Measurements from ENCODE around the gene DCDC1.
"Not testable (repeated sequence)": the region's sequence is repeated elsewhere in the genome, so short reads cannot be mapped to it uniquely, and the experiment has no call there.

The DCDC1 gene

DNA sequence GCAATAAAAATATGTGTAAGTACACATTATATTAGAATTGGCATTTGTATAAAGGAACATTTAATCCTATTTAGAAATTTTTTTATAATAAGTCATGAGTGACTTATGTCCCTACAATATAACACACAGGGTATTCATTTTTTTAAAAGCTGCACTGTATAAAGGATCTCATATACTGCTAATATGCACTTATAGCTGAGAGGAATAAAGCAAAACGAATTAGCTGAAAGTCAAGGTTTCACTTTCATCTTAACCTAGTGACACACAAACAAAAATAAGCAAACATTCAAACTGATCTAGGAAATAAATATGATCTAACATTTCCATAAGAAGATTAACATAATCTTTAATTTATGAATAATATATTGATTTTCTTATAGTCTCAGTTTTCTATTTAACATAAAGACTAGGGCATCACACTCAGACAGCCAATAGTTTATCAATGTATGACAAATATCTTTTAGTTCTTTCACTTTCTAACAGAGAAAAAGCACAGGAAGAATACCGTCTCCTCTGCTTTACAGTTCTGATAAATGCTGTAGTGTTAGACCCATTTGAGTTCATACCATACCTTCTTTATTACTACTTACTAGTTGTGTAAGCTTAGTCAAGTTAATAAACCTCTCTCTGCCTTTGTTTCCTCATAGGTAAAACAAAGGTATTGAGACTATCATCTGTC lies 42.9 kb downstream of the DCDC1 start:
- DNase-seq: no peak

GRCh38 chr11:31325160-31325559 lies 44.4 kb downstream of the DCDC1 start:
- DNase-seq: peak; percentile 61

GRCh38 chr11:31323145-31323544 lies 46.4 kb downstream of the DCDC1 start:
- no peak for DNase-seq

GRCh38 chr11:31321494-31321893 lies 48.0 kb downstream of the DCDC1 start:
- not testable (repeated sequence) for DNase-seq

DNA sequence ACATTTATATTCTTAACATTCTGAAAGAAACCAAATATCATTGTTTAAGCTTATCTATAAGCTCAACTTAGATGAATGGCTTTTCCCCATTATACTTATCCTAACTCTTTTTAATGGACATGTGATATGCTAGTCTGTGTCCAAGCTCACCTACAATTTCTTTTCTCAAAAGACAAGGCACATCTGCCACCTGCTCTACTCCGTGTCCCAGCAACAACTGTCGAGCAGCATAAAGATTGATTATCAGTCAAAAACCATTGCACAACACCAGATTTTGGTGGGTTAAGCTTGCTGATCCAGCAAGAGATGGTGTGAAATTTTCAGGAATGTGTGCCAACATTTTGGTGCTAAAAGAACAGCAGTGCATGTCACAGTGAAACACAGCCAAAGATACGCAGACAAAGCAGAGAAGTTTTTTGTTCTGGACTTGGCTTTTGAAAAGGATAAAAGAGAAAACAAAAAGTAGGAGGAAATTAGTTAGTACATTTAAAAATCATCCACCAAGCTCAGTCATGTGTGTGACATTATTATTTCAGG lies 65.8 kb downstream of the DCDC1 start:
- DNase-seq: no peak

DNA sequence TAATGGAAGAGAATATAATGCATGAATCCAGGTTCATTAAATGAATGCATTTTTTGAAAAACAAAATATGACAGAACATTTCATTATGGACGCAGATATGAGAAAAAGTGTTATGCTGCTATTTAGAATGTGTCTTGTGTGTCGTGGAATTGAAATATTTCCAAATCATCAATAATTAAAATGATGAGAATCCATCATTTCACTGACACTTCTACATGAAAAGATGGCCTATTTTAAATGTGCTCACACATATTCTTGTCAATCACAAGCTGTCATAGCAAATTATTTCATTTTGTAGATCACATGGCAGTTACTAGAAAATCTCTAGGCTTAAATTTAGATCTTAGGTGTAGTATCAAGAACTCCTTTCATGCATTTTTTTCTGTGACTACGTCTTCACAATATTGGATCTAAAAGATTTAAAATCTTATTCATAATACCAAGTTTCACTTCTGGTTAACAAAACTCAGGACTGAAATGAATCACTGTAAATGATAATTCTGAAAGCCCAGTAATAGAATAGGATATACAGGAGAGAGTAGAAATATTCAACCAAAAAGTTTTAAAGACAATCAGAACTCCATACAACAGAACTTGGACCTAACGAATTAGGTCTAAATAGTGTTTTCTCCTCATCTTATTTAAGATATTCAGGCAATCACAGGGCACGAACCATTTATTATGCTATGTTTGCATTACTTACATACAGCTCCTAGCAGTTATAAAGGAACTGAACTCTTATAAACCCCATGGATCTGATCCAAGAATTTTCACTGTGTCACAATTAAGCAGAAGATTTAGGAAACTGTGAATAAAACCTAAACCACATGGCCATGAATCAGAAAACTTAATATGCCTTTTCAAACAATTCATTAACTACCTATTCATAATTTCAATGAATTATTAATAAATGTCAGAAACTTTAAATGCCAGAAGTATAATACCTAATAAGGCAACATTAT lies 67.7 kb downstream of the DCDC1 start:
- DNase-seq: no peak

GRCh38 chr11:31295308-31295707 lies 74.2 kb downstream of the DCDC1 start:
- DNase-seq: no peak

DNA sequence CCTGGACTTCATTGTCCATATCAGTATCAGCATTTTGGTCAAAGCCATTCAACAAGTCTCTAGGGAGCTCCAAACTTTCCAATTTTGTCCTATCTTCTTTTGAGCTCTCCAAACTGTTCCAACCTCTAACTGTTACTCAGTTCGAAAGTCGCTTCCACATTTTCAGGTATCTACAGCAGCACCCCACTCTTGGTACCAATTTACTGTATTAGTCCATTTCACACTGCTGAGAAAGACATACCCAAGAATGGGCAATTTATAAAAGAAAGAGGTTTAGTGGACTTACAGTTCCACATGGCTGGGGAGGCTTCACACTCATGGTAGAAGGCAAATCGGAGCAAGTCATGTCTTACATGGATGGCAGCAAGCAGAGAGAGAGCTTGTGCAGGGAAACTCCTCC lies 96.0 kb downstream of the DCDC1 start:
- not testable (repeated sequence) for DNase-seq

GRCh38 chr11:31267720-31268119 lies 101.8 kb downstream of the DCDC1 start:
- no peak for DNase-seq

DNA sequence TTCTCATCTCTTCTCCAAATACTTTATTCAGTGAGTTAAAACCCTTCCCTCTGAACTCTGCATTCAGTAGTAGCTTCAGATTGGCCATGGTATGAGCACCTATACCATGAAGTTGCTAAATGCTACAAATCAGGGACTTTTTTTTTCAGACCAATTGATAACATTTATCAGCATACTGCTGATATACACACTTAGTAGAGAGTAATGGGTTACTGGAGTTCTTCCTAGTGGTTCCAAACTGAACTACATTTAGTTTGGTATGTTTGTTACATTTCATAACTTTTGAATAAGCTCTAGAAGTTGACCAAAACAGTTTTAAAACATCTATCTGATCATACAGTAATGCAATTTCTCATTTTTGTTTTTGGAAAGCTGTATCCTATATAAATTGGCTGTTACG lies 104.7 kb downstream of the DCDC1 start:
- DNase-seq: no peak

- peak; percentile 81 for DNase-seq
These were observed 106.8 kb downstream of the DCDC1 start for GRCh38 chr11:31262761-31263160.

- DNase-seq: no peak
These were observed 109.7 kb downstream of the DCDC1 start for GRCh38 chr11:31259797-31260196.

DNA sequence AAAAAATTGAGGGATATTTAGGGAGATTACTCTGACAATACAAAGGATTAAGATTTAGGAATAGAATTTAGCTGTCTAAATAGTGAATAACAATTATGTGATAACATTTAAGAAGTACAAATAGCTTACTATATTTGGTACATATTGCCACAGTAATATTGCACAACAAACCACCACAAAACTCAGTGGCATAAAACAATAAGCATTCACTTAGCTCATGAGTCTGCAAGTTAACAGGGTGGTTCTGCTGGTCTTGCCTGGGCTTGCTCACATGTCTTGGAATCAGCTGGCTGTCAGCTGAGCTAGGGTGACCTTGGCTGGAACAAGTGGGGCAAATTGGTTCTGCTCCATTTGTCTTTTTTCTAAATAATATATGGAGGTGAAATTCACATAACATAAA lies 115.1 kb downstream of the DCDC1 start:
- peak; percentile 19 for DNase-seq

- DNase-seq: no peak
These were observed 120.8 kb downstream of the DCDC1 start for GRCh38 chr11:31248768-31249167.

DNA sequence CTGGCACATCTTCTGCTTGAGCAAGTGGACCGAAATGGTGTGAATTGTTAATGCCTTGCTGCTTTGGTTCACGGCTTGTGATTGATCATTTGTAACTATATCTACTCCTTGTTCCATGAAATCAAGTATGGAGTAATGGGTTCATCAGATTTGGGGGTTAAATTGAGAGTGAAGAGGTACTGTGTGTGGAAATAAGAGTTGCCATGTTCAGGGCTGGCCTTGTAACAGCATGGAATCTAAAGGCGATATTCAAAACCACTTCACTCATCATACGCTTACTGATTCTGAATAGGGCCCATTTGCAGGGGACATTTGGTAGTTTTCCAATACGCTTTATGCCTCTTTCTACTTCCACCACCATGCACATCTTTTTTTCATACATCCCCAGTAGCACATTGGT lies 122.2 kb downstream of the DCDC1 start:
- DNase-seq: no peak

DNA sequence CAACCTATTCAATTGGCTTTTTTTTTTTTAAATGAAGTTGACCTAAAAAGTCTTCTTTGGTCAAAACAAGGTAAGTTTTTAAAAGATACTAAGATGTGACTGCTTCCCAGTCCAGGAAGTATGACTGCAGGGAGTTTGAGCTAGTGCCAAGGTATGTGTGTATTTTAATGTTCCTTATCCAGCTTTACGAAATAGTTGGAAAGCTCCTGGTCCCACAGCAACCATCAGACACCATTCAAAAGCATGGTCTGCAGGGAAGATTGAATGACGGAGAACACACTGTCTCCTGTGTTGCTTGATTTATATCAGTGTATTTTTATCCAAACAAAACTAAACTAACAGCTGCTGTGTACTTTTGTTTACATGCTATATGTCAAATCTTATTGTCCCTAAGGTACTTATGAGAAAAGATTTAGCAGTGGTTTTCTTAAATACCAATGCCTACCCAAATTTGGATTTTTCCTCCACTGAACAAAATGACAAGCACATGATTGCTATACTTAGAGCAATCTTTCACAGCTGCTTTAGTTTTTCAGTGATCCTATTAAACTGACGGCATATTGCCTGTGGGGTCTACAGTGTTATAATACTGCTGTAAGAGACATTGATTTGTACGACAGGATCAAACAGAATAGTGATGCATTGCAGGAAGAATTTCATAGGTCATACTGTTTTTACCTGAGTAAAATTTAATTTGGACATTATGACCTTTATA lies 122.9 kb downstream of the DCDC1 start:
- no peak for DNase-seq

- DNase-seq: no peak
These were observed 125.8 kb downstream of the DCDC1 start for GRCh38 chr11:31243706-31244105.

- DNase-seq: peak; percentile 40
These were observed 129.1 kb downstream of the DCDC1 start for GRCh38 chr11:31240340-31240904.

DNA sequence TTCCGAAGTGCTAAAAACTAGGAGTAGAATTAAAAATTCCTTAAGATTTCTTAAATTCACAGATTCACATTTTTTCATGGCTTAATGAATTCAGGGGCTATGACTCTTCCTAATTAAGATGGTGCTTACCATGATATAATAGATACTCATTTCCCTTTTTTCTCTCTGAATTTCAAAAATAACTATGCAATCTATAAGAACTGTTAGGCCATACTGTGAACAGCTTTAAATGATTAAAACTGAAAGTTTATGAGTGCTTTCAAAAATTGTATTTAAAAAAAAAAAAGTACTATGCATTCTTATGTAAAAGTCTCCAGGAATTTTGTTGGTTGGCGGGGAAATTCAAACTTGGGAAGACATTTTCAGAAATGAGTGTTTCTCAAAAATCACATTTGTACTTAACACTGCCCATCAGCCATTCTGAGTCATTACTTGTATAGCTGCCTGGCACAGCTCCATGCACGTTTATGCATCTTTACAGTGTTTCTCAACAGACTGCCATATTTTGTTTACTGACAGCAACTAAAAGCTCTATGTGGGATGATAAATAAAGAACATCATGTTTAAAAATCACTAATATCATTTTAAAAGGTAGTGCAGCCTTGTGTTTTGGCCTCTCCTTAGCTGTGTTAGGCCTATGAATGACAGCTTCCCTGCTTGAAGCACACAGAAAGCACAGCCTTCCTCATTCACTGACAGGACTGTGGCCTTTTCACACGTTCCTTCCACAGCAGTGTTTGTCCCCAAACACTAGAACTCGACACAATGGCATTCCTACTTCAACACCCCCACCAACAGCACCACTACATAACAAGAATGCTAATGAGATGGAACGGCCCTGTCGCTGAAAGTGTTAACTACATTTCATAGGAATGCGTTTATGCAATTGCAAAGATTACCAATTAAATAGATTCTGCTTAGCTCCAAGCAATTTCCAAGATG lies 131.4 kb downstream of the DCDC1 start:
- DNase-seq: peak; percentile 35

DNA sequence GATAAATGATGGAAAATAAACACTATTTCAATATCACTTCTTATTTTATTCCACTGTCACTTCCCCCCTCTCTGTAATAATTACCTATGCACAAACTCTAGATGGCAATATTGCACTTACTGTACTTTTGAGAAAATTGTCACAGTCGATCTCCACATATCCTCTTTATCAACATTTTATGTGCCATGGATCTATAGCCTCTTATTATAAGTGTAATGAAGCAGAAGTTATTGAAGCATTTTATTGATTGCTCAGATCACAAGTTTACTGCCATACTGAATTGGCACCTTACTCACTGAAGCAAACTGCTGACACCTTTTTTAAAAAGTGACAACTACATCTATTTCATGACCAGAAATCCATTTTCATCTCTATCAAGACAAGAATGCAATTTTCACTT lies 133.4 kb downstream of the DCDC1 start:
- DNase-seq: peak; percentile 17

- no peak for DNase-seq
These were observed 136.1 kb downstream of the DCDC1 start for GRCh38 chr11:31233425-31233824.
